Nephron (organoid): ENCODE data around the gene GLCCI1.
"Not testable (repeated sequence)": the region's sequence is repeated elsewhere in the genome, so short reads cannot be mapped to it uniquely, and the experiment has no call there.

Experiments used
- H3K27ac Mint-ChIP-seq, 3 experiments: 2 replicates each; pipeline ENCODE4 v1.8.0; 2020; ENCODE audit warnings: mixed read lengths in 3 of 3, mild to moderate bottlenecking in 2 of 3, moderate library complexity in 1 of 3
- H3K27me3 Mint-ChIP-seq: 2 replicates; pipeline ENCODE4 v1.8.0; 2021; ENCODE audit warnings: low read depth, mild to moderate bottlenecking, moderate library complexity, mixed read lengths
- H3K36me3 Mint-ChIP-seq: 2 replicates; pipeline ENCODE4 v1.8.0; 2020; ENCODE audit warnings: low read depth, mixed read lengths
- H3K4me1 Mint-ChIP-seq: 2 replicates; pipeline ENCODE4 v1.8.0; 2020; ENCODE audit warnings: mixed read lengths
- H3K4me3 Mint-ChIP-seq, 3 experiments: 2 replicates each; pipeline ENCODE4 v1.8.0; 2020; ENCODE audit warnings: mild to moderate bottlenecking in 3 of 3, mixed read lengths in 3 of 3, moderate library complexity in 2 of 3
- H3K9me3 Mint-ChIP-seq: 2 replicates; pipeline ENCODE4 v1.8.0; 2020; ENCODE audit warnings: mixed read lengths
- CTCF ChIP-seq, 3 experiments: fragments of 200-600 bp; sonication (generic); IDR thresholded peaks; one replicate each; pipeline ENCODE4 v1.5.0; 2021; ENCODE audit warnings: antibody characterized with exemption in 3 of 3; ENCODE audit not compliant: unreplicated experiment in 3 of 3

Gene GLCCI1

GRCh38 chr7:8057566-8057965 is 89.0 kb downstream of the GLCCI1 start:
- no peak overlapping the region for H3K27ac Mint-ChIP-seq
- no peak overlapping the region for H3K4me3 Mint-ChIP-seq
- no peaks in the 10 kb centered on the region for H3K9me3 Mint-ChIP-seq
- H3K27me3 Mint-ChIP-seq, result no peaks in the 10 kb centered on the region
- peaks cover 42% of the 10 kb centered on the region for H3K36me3 Mint-ChIP-seq
- no peaks in the 10 kb centered on the region for H3K4me1 Mint-ChIP-seq
- no peak for TF ChIP-seq CTCF (IDR thresholded peaks at IDR 0.05; ENCODE audit: unreplicated experiment in 3 of 3)

- no peak overlapping the region for H3K27ac Mint-ChIP-seq
- H3K4me1 Mint-ChIP-seq, result no peaks in the 10 kb centered on the region
- no peak for TF ChIP-seq CTCF (IDR thresholded peaks at IDR 0.05; ENCODE audit: unreplicated experiment in 3 of 3)
- no peaks in the 10 kb centered on the region for H3K9me3 Mint-ChIP-seq
- no peak overlapping the region for H3K4me3 Mint-ChIP-seq
- H3K36me3 Mint-ChIP-seq, result peaks cover 49% of the 10 kb centered on the region
- no peaks in the 10 kb centered on the region for H3K27me3 Mint-ChIP-seq
Observed at GRCh38 chr7:8058322-8058721, 89.7 kb downstream of the GLCCI1 start.

GRCh38 chr7:8058852-8059251 is 90.3 kb downstream of the GLCCI1 start:
- no peaks in the 10 kb centered on the region for H3K4me1 Mint-ChIP-seq
- no peaks in the 10 kb centered on the region for H3K27me3 Mint-ChIP-seq
- H3K36me3 Mint-ChIP-seq, result peaks cover 54% of the 10 kb centered on the region
- no peak overlapping the region for H3K4me3 Mint-ChIP-seq
- no peak overlapping the region for H3K27ac Mint-ChIP-seq
- peaks cover under 1% of the 10 kb centered on the region for H3K9me3 Mint-ChIP-seq
- no peak for TF ChIP-seq CTCF (IDR thresholded peaks at IDR 0.05; ENCODE audit: unreplicated experiment in 3 of 3)

- Mint-ChIP-seq H3K27ac (no peak overlapping the region), H3K4me1 (no peaks in the 10 kb centered on the region), H3K27me3 (no peaks in the 10 kb centered on the region), H3K36me3 (peaks cover 63% of the 10 kb centered on the region), H3K4me3 (no peak overlapping the region), H3K9me3 (peaks cover 10% of the 10 kb centered on the region)
- TF ChIP-seq CTCF (IDR thresholded peaks at IDR 0.05; ENCODE audit: unreplicated experiment in 3 of 3), result no peak
Observed at GRCh38 chr7:8060241-8060640, 91.6 kb downstream of the GLCCI1 start.

GRCh38 chr7:8063300-8063699 is 94.7 kb downstream of the GLCCI1 start:
- peaks cover 20% of the 10 kb centered on the region for H3K9me3 Mint-ChIP-seq
- H3K4me1 Mint-ChIP-seq, H3K4me3 Mint-ChIP-seq, H3K27me3 Mint-ChIP-seq, H3K27ac Mint-ChIP-seq: not testable (repeated sequence)
- H3K36me3 Mint-ChIP-seq, result peaks cover 68% of the 10 kb centered on the region

- TF ChIP-seq CTCF (IDR thresholded peaks at IDR 0.05; ENCODE audit: unreplicated experiment in 3 of 3), result no peak
- Mint-ChIP-seq H3K4me1 (no peaks in the 10 kb centered on the region), H3K27ac (no peak overlapping the region), H3K4me3 (no peak overlapping the region), H3K36me3 (peaks cover 73% of the 10 kb centered on the region), H3K9me3 (peaks cover 20% of the 10 kb centered on the region), H3K27me3 (no peaks in the 10 kb centered on the region)
Observed at GRCh38 chr7:8063706-8064297, 95.2 kb downstream of the GLCCI1 start.
